PFSK-1 (cell line): ENCODE results near the gene SLC36A4. TPM values are rescaled to one million over a fixed set of nuclear protein-coding genes. Genes with fewer than 3 reads are reported as not detected.

ENCODE experiments used
- FOXP2 ChIP-seq: optimal IDR thresholded peaks from 2 replicates; pipeline ENCODE3; 2011; ENCODE audit warnings: borderline replicate concordance, control low read depth, inconsistent platforms; ENCODE audit not compliant: insufficient read depth; ENCODE audit errors: extremely low read length, extremely low read depth
- POLR2AphosphoS5 ChIP-seq: IDR thresholded peaks from 2 replicates; pipeline ENCODE4 v1.6.1; 2012; ENCODE audit warnings: low read depth, mild to moderate bottlenecking, control low read depth, low read length, moderate library complexity
- SIN3A ChIP-seq: IDR thresholded peaks from 2 replicates; pipeline ENCODE4 v1.6.1; 2012; ENCODE audit warnings: mild to moderate bottlenecking, low read length, moderate library complexity, borderline replicate concordance; ENCODE audit not compliant: insufficient read depth
- TAF1 ChIP-seq: IDR thresholded peaks from 2 replicates; pipeline ENCODE4 v1.6.1; 2012; ENCODE audit warnings: low read length, control low read depth, borderline replicate concordance; ENCODE audit not compliant: insufficient read depth
- polyA plus RNA-seq: library from polyadenylated mRNA; unstranded; fragments of >200 nt; gene quantifications from one replicate; pipeline ENCODE4 v1.2.1, GENCODE V29; 2012; ENCODE audit warnings: low read depth, missing spikeins; ENCODE audit not compliant: insufficient read length
- TF ChIP-seq, protein P1 (sequence below), 2 experiments: IDR thresholded peaks; 2 replicates each; pipeline versions ENCODE4 v1.6.1 to v1.8.0; 2011 to 2012; ENCODE audit warnings: low read depth in 2 of 2, low read length in 2 of 2, control low read depth in 1 of 2, inconsistent platforms in 1 of 2, mild to moderate bottlenecking in 1 of 2, moderate library complexity in 1 of 2; ENCODE audit not compliant: insufficient read depth in 1 of 2

Gene SLC36A4
- polyA plus RNA-seq = 10.2 TPM

- TF ChIP-seq SIN3A (peak; percentile 54; the same call in 1 of the 2 replicates), TAF1 (peak; percentile 41; the same call in 1 of the 2 replicates), POLR2AphosphoS5 (no peak; the same call in 1 of the 2 replicates), FOXP2 (peak; percentile 61)
- TF ChIP-seq, protein P1, sequence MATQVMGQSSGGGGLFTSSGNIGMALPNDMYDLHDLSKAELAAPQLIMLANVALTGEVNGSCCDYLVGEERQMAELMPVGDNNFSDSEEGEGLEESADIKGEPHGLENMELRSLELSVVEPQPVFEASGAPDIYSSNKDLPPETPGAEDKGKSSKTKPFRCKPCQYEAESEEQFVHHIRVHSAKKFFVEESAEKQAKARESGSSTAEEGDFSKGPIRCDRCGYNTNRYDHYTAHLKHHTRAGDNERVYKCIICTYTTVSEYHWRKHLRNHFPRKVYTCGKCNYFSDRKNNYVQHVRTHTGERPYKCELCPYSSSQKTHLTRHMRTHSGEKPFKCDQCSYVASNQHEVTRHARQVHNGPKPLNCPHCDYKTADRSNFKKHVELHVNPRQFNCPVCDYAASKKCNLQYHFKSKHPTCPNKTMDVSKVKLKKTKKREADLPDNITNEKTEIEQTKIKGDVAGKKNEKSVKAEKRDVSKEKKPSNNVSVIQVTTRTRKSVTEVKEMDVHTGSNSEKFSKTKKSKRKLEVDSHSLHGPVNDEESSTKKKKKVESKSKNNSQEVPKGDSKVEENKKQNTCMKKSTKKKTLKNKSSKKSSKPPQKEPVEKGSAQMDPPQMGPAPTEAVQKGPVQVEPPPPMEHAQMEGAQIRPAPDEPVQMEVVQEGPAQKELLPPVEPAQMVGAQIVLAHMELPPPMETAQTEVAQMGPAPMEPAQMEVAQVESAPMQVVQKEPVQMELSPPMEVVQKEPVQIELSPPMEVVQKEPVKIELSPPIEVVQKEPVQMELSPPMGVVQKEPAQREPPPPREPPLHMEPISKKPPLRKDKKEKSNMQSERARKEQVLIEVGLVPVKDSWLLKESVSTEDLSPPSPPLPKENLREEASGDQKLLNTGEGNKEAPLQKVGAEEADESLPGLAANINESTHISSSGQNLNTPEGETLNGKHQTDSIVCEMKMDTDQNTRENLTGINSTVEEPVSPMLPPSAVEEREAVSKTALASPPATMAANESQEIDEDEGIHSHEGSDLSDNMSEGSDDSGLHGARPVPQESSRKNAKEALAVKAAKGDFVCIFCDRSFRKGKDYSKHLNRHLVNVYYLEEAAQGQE (IDR thresholded peaks at IDR 0.05; ENCODE audit: insufficient read depth in 1 of 2, low read depth in 2 of 2, low read length in 2 of 2) = peak; percentile 26 to 51; a peak in 2 of 4 replicates
Measured at GRCh38 chr11:93197380-93198214, at the start of gene SLC36A4. Gene SLC36A4, minus strand, starts transcription at chr11:93197991. Its CDS starts 159 bp downstream, at chr11:93197832.

- no peak for TF ChIP-seq TAF1
- TF ChIP-seq FOXP2 = no peak
Measured at GRCh38 chr11:93244018-93244417, 46.2 kb upstream of the SLC36A4 start.

GRCh38 chr11:93239966-93240365, 42.2 kb upstream of the SLC36A4 start:
- TF ChIP-seq SIN3A = no peak
- TF ChIP-seq, protein P1 (IDR thresholded peaks at IDR 0.05; ENCODE audit: insufficient read depth in 1 of 2, low read depth in 2 of 2, low read length in 2 of 2) = no peak

- TF ChIP-seq TAF1 (no peak), POLR2AphosphoS5 (no peak), SIN3A (no peak), FOXP2 (no peak)
- TF ChIP-seq, protein P1 (IDR thresholded peaks at IDR 0.05; ENCODE audit: insufficient read depth in 1 of 2, low read depth in 2 of 2, low read length in 2 of 2) = no peak
Measured at GRCh38 chr11:93238956-93239355, 41.2 kb upstream of the SLC36A4 start.

DNA sequence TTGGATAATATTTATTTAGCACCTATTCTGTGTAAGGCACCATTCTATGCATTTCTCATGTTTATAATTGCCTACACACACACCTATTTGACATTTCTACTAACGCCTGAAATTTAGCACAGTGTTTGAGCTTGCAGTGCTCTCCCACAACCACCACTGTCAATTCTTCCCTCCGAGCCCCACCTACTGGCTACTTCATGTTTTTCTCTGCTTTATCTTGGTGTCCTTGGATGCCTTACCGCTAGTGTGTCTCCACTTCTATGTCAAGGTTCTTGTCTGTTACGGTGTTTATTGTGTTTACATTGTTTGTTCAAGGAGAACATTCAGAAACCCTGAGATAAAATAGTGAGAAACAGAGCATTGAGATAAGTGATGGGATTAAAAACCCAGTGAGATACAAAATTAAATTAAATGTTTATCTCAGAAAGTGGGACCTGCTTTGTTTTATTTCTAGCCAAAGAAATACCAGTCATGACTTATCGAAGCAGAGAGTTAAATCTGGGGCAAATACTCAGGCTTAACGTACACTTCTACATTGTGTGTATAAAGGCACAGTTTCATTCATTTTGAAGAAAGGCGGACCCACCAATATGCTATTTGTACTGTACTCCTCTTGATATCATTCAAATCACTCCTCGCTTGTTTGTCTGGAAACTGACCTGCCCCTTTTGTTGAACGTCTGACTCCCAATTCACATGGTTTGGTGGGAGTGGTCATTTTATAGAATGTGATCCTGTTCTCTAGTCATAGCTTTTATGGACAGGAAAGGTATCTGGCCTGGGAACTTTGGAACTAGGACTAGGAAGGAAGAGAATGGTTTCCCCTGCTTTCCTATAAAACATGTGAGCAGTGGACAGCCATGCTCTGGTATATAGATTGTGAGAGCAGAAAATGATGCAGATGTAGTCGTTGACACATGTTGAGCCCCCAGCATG, 39.2 kb upstream of the SLC36A4 start:
- TF ChIP-seq TAF1 (no peak), SIN3A (no peak), FOXP2 (no peak), POLR2AphosphoS5 (no peak)
- TF ChIP-seq, protein P1 (IDR thresholded peaks at IDR 0.05; ENCODE audit: insufficient read depth in 1 of 2, low read depth in 2 of 2, low read length in 2 of 2) = no peak
